ENCODE data around the gene KCNA2. TPM values are rescaled to one million over a fixed set of nuclear protein-coding genes. Genes with fewer than 3 reads are reported as not detected.

Gene KCNA2
- total RNA-seq, 1 experiment from 2014 or later = not detected

DNA sequence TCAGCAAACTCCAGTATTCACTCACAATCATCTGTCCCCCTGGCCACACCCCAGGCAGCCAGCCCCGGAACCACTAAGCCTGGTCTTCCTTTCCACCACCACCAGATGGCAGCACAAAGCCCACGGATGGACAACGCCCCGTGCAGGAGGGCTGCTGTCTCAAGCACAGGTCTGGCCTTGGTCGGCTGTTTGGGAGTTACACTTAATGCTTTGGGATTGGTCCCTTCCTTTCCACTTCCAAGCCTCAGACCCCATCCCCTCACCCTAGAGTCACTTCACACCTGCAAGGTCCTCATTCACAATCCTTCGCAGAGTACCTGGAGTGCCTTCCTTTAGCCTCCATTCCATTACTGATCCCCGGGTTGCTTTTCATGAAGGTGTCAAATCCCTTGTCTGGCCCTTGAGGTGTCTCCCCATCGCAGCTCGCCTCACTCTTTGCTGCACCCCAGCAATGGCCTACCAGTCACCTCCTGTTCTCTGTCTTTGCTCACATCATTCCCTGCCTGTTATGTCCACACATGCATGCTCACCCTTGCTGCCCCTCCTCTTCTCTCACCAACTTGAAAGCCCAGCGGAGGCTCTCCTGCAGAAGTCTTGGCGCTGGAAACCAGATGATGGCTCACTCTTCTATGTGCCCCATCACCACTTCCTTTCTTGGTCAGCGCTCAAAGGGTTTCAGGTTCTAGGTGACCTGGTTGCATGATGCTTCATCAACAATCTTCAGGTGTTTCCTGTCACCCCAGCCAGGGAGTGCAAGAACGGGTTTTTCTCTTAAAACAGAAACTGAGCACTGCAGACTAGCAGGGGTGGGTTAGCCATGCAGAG, 24.9 kb upstream of the KCNA2 start:
- peak; percentile 60 for DNase-seq (ENCODE audit: extremely low read depth, low read depth)

DNA sequence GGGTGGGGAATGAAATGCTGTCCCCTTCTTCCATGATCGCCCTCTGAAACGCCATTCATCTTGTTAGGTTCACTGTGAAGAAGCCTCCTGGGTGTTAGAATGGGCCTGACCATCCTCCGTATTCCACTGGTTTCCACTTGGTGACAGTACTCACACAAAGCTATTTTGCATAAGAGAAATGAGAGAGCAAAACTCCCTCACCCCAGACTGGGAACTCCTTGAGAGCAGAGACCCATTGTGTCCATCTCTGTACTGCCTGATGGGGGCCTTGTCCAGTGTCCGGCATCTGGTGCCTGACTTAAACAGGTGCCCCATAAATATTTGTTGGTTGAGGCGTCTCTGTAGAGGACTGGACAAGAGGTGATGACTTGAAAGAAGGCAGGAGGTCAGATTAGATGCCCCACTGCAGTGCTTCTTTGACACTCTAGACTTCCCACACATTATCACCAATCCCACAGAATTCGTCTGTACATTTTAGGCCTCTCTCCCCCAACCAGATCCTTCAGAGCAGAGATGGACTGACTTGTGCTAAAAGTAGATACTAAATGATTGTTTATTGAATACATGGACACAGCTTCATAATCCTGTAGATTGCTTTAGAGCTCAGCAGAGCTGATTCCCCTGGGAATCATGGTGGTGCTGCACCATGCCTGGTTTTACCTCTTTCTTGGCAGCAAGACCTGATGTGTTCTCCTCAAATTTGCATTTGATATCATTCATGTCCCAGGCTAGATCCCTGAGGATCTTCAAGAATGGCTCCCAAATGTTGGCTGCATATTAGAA, 22.4 kb upstream of the KCNA2 start:
- no peak for DNase-seq (ENCODE audit: extremely low read depth, low read depth)

DNA sequence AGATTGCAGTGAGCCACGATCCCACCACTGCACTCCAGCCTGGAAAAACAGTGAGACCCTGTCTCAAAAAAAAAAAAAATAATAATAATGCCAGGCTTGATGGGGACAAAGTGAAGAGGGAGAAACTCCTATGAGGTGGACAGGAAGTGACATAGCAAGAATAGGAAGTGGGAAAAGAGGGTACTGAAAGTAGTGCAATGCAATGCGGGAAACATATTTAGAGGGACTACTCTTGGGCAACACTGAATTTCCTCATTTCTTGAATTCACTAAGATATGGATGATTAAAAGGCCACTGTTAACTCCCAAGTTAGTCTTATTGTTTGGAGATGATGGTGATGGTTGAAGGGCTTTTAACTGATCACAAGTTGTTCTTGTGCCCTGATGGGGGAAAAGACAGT, 21.6 kb upstream of the KCNA2 start:
- DNase-seq (ENCODE audit: extremely low read depth, low read depth) = no peak

DNA sequence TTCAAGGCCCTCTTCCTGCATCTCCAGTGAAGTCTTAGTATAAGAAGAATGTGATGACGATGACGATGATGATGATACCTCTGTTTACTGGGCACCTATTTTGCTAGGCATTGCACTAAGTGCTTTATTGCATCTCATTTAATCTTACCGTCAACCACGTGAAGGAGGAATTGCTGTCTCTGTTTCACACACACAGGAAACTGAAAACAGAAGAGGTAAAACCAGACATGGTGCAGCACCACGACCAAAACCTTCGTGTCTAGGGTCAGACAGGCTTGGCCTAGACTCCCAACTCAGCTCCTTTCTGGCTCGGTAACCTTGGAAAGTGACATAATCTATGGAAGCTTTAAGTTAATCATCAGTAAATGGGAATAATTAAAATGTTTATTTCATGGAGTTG, 20.7 kb upstream of the KCNA2 start:
- no peak for DNase-seq (ENCODE audit: extremely low read depth, low read depth)

DNA sequence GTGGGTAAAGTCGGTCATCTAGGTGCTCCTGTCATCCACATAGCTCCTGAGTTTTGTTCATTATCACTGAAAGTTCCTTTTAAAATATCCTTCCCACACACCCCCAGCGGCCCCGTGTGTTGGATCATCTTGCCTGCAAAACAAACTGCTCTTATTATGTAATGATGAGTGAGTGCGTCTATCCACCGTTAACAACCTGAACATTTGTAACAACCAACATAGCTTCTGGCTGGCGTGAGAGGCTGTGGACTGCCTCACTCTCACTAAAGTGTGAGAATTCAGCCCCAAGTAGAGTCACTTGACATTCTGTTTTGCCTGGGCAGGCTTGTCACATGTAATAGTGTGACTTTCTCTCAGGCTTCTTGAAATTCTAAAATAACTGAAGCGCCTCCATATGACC, 14.5 kb upstream of the KCNA2 start:
- no peak for DNase-seq (ENCODE audit: extremely low read depth, low read depth)

DNA sequence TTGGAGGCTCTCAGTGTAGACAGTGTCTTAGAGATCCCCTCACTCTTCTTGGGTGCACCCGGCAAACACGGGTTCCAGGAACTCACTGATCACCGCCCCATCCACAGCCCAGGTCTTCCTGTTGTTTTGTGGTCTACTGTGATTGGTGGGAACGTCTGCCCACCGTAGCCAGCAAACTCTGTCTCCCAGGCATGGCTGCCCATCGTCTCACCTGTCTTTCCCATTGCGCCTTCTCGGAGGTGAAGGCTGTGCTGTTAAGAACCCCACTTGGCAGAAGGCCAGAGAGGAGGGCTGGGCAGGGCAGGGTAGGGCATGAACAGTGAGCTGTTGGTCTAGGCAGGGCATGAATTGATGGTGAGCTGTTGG, 14.1 kb upstream of the KCNA2 start:
- no peak for DNase-seq (ENCODE audit: extremely low read depth, low read depth)

DNA sequence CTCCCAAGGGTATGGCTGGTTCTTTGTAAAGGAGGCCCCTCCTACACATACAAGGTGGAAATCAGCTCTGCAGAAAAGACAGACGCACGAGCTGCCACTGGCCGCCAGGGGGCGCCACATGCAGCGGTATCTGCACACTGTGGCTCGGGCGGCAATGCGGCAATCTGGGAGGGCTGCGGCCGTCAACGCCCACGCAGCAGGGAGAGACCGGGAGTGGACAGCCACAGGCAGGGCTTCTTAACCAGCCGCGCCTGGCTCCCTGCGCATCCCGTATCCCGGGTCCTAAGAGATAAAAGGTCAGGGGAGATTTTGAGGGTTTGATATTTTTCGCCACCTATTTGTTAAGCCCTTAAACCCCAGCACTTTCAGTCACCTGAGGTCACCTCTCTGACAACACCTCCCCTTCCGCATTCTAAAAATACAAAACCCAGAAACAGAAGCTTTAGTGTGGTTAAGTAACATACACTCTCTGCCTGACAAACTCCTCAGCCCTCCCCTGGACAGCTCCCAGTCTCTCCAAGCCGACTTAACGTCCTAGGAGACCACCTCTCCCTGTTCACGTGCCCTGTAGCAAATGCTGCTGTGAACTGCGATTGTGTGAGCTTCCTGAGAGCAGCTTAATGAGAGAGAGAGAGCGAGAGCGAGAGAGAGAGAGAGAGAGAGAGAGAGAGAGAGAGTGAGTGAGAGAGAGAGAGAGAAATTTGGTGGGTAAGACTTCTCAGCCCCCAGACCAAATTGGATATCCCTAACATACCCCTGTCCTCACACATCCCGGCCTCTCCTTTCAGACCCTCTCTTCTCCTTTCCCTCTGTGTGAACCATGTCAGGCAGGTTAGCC, 13.5 kb upstream of the KCNA2 start:
- DNase-seq (ENCODE audit: extremely low read depth, low read depth) = peak; percentile 58

DNA sequence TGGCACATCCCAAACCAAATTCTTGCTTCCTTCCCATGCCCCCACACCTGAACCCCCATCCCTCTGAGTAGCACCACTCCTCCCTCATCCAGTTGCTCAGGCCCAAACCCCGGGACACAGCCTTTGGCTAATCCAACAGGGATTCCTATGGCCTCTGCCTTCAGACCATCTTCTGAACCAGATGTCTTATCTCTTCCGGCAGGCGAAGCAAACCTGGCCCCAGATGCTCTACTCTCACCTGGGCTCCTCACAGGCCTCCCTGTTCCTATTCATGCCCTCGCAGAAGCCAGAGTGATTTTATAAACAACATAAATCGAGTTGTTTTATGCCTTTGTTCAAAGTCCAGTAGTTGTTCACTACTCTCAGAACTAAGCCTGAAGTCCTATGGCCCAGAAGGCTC, 12.5 kb upstream of the KCNA2 start:
- no peak for DNase-seq (ENCODE audit: extremely low read depth, low read depth)

DNA sequence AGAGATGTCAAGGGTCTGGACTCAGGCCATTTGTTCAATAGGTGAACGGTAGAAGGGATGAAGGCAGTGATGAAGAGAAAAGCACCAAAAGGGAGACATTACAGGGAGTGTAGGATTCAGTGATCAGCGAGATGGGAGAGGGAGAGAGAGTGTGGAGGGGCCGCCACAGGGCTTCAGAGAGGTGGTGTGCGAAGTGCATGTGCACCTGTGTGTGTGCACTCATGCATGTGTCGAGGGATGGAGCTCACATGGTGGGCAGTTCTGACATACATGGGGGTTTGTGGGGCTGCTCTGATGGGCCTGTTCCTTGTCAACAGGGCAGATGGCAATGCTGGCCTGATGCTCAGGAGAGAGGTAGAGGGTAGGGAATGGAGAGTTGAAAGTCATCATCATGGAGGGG, 11.4 kb upstream of the KCNA2 start:
- no peak for DNase-seq (ENCODE audit: extremely low read depth, low read depth)

DNA sequence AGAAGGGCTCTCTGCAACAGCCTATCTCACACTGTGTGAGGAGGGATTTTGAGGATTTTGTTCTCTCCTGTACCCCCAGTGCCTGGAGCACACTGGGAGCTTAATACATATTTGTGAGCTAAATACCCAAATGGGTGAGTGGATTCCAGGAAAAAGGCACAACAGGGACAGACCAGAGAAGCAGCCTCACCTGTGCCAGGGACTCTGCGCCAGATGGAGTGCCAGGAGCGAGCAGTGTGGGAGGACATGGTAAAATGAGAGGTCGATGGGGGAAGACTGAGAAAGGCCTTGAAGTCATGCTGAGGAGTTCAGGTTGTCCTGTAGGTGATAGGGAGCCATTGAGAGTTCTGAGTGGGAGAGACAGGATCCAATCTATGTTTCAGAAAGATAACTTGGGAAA, 11.0 kb upstream of the KCNA2 start:
- DNase-seq (ENCODE audit: extremely low read depth, low read depth) = no peak

DNA sequence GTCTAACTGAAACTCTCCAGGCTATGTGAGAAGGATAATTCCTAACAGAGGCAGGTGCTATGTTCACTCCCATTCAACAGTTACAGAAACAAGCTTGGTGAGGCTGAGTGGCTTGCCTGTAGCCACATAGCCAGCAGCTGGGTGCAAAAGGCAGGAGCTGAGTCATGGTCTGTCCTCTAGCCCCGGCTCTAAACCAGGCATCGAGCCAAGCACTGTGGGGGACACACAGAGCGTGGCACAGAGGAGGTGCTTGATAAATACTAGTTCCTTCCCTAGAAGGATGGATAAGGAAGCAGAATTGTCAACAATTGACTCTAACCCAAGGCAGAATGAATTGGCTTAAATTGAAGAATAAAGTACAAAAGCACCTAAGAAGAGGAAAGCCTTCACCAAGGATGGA, 10.4 kb upstream of the KCNA2 start:
- DNase-seq (ENCODE audit: extremely low read depth, low read depth) = peak; percentile 19

DNA sequence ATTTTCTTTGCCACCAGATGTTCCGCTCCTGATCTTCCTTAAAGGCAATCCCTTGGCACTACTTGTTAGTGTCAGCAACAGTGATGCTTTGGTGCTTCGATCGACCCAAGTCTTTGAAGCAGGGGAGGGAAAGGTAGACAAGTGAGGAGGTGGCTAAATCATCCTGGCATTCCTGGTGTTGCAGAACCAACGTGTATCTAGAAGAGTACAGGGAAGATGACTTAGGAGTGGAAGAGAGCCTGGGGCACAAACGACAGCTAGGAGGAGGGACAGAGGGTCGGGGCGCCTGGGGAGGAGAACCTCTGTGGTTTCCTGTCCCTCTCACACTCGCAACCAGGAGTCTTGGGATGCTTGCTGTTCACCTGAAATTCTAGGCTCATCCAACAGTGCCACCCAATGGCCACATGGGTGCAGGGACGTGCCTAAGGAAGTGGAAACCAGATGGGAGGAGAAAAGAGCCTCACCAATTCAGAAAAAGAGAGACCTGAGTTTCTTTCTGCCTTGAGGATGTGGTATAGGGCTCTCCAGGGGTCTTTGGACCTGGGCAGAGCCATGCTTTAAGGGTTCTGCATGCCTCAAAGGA, 9.5 kb upstream of the KCNA2 start:
- DNase-seq (ENCODE audit: extremely low read depth, low read depth) = peak; percentile 55

DNA sequence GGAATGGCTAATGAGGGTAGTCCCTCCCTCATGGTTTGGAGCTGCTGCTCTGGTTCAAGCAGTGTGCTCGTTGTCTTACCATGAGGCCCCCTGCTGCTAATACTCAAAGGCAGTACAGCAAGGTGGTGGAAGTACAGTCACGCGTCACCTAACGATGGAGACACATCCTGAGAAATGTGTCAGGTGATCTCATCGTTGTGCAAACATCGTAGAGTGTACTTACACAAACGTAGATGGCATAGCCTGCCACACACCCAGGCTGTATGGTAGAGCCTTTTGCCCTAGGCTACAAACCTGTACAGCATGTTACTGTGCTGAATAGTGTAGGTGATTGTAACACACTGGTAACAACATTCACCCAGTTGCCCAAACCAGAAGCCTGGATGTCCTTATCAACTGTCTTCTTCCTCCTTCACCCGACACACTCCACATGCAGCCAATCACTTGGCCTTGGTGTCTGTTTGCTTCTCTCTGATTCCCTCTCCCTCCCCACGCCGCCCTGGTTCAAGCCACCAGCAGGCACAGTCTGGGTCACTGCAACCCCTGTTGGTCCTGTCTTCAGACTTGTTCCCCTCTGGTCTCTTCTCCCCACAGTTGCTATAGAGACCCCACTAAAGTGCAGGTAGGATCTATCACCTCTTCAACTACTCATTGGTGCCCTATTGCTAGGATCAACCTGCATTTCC, 6.0 kb upstream of the KCNA2 start:
- DNase-seq (ENCODE audit: extremely low read depth, low read depth) = no peak

DNA sequence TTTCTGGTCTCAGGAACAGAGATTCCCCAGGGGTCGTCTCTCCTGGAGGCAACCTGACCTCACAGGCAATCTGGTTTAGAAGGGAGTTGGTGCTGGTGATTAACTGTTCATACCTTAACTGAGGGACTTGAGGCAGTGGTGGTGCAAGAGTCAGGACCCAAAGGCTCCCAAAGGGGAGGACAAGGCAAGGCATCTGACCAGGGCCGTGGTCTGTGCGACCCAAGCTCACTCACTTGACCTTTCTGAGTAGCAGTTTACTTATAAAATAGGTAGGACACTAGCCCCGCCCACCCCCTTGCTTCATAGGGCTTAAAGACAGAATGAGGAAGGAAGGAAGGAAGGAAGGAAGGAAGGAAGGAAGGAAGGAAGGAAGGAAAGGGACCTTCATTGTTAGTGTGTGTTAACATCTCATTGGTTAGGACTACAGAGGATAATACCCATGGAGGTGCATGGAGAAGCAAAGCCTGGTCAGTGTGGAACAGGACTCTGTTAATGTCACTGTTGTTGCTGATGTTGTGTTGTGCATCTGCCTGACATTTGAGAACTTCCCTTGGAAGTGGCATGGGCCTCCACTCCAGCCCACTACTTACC, 4.6 kb upstream of the KCNA2 start:
- DNase-seq (ENCODE audit: extremely low read depth, low read depth) = no peak

DNA sequence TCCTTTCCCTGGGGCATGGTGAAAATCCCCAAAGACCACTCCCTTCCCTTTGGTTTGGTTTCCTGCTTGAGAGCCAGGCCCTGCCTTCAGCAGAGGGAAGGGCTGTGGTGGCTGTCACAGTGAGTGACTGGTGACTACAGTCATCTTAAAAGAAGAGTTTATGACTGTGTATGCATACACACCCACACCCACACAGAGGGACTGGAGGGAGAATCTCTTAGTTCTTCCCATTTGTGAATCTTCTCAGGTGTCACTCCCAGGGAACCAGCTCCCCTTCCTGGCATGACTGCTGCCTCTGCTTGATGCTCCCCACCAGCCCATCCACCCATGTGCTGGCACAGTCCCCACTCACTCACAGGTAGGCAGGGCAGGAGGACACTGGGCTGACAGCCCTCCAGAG, 3.9 kb upstream of the KCNA2 start:
- no peak for DNase-seq (ENCODE audit: extremely low read depth, low read depth)

DNA sequence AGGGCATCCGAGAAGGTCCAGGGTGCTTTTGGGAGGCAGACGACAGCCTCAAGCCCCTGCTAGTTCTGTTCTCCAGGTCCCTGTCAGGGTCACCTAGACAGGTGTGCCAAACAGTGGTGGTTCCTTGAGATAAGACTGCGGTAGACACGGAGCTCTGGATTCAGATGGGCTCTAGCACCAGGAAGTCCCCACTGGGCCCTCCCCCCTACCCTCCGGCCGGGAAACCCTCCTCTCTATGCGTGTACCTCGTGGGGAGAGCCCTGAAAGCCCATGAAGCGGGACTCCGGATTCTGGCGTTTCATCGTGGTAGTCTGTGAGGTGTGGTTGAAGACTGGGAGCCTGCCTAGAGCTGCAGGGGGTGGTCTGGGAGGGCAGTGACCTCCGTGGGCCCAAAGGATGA, 2.1 kb upstream of the KCNA2 start:
- DNase-seq (ENCODE audit: extremely low read depth, low read depth) = no peak

DNA sequence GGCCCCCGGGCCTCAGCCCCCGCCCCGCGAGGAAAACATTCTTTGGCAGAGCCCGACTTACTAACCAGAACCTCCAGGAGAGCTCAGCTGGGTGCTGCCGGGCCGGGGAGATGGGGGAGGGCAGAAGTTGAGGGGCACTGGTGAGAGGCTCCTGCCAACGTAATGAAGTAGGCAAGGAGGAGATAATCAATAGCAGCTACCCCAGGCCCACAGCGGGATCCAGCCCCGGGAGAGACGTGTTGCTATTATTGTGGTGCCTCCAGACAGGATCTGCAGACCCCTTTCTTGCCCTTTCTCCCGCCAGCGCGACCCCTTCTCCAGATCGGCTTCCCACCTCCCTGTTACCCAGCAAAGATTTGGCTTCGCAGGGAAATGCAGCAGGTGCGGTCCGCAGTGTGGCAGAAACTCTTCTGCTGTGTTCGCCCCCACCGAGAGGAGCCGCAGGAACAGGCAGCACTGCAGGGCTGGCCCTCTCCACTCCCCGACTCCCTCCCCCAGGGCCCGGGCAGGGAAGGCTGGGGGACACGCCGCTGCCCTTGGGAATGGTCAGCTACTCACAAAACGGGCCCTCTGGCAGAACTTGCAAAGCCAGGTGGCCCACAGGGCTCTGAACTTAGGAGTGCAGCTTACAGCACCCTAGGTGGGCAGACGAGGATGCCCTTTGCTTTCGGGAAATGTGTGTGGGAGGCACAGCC, 1.5 kb upstream of the KCNA2 start:
- DNase-seq (ENCODE audit: extremely low read depth, low read depth) = no peak

DNA sequence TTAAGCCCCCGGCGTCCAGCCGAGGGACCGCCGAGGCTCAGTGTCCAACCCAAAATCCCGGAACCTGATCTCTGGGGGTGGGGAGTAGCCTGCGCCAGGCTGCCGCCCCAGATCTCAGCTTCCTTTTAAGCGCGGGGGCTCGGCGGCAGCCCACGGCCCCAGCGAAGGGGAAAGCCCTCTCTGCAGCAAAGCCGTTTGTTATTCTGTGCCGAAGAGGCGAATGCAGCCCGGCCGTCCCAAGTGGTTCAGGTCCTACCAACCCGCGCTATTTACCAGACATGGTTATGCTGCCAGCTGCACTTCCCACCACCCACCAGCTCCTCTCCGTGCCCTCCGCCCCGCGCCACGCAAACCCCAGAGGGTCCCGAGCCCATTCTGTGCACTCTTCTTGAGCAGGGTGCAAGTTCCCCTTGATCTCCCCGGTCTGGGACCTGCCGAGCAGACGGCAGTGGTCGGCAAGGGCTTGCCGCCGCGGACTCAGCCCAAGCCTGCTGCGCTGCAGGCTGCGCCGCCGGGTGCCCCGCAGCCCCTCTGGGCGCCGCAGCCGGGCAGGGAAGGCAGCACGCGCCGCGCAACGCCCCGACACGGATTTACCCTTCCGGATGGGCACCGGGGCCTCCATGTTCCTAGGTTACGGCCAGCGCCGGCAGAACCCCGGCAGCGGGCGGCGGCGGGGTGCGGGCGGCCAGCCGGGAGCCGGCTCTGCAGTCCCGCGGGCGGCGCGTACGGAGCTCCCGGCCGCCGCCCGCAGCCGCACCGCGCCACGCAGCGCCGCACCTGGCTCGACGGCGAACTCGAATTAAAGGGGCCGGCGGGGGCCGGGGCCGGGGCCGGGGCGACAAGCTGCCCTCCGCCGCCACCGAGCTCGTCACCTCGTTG, 738 bp upstream of the KCNA2 start:
- no peak for DNase-seq (ENCODE audit: extremely low read depth, low read depth)
